HepG2 (cell line): ENCODE results near the gene NADK2. TPM values are rescaled to one million over a fixed set of nuclear protein-coding genes. Genes with fewer than 3 reads are reported as not detected.

Experiments
- ATAC-seq: fragments of 200-7000 bp; cut with Tn5 transposase; 3 replicates; pipeline ENCODE4 v1.9.1; 2020; ENCODE audit warnings: mild to moderate bottlenecking, moderate library complexity
- BruUV-seq: library from RNA; stranded (reverse); fragments of 400-500 nt; replicated peaks from 2 replicates; lab custom pipeline; 2021; lab: Mats Ljungman, UMichigan
- CTCF ChIA-PET: fragments of 300-600 bp; formaldehyde crosslinking; extraction: SDS; loops from one replicate; lab custom pipeline; 2021; ENCODE audit warnings: low total read pairs, inconsistent platforms, low intra/inter-chr PET ratio; lab: Yijun Ruan, JAX
- POLR2A ChIA-PET: fragments of 350-600 bp; sonication (Branson Sonifier 250); formaldehyde crosslinking; loops from one replicate; lab custom pipeline; 2020; ENCODE audit warnings: antibody characterized with exemption, inconsistent platforms; lab: Yijun Ruan, JAX
- DNase-seq: peaks from one replicate; pipeline ENCODE4 v3.0.0-alpha.2; 2015; ENCODE audit warnings: low spot score
- FAIRE-seq: peaks from 3 replicates; lab custom pipeline; 2011; peaks lifted over from hg19 to GRCh38; lab: Jason Lieb, UNC
- H2AFZ ChIP-seq: one replicate; pipeline ENCODE4 v1.6.1; 2011; ENCODE audit warnings: low read length, inconsistent platforms
- H3K27ac ChIP-seq: fragments of 300-600 bp; 3 replicates; pipeline ENCODE4 v1.8.0; 2011; ENCODE audit warnings: mixed run types, mild to moderate bottlenecking, mixed read lengths, low read length, inconsistent platforms; ENCODE audit not compliant: insufficient read depth; ENCODE audit errors: extremely low read length
- H3K27me3 ChIP-seq, 2 experiments: fragments of 200-600 bp in 1 of 2; 2 replicates in 1 of 2; 3 replicates in 1 of 2; pipeline versions ENCODE4 v1.6.0 to v1.8.0; 2011; ENCODE audit warnings: low read length in 2 of 2, mild to moderate bottlenecking in 2 of 2, moderate library complexity in 2 of 2, inconsistent platforms in 1 of 2; ENCODE audit not compliant: insufficient read depth in 2 of 2, control insufficient read depth in 1 of 2
- H3K36me3 ChIP-seq, 2 experiments: fragments of 200-600 bp in 1 of 2; replicated peaks in 1 of 2; 2 replicates in 1 of 2; 3 replicates in 1 of 2; pipeline versions ENCODE4 v1.5.1 to v1.8.0; 2011; ENCODE audit warnings: low read length in 2 of 2, inconsistent platforms in 1 of 2; ENCODE audit not compliant: insufficient read depth in 2 of 2, control insufficient read depth in 1 of 2
- H3K4me1 ChIP-seq: 2 replicates; pipeline ENCODE4 v1.5.1; 2012; ENCODE audit warnings: low read length, inconsistent platforms; ENCODE audit not compliant: insufficient read depth
- H3K4me2 ChIP-seq: 2 replicates; pipeline ENCODE4 v1.6.0; 2011; ENCODE audit warnings: low read depth, low read length, inconsistent platforms
- H3K4me3 ChIP-seq, 3 experiments: fragments of 200-600 bp in 1 of 3; sonication (generic), shearing (Covaris generic) in 1 of 3; replicated peaks in 1 of 3; 2 replicates each; pipeline ENCODE4 v1.5.1; 2011 to 2016; ENCODE audit warnings: low read length in 3 of 3, inconsistent platforms in 2 of 3, low read depth in 2 of 3, mild to moderate bottlenecking in 2 of 3, control low read depth in 1 of 3, mixed read lengths in 1 of 3; ENCODE audit not compliant: insufficient read depth in 1 of 3
- H3K79me2 ChIP-seq: one replicate; pipeline ENCODE4 v1.6.1; 2011; ENCODE audit warnings: low read length, inconsistent platforms; ENCODE audit not compliant: insufficient read depth
- H3K9ac ChIP-seq: 2 replicates; pipeline ENCODE4 v1.6.0; 2011; ENCODE audit warnings: mild to moderate bottlenecking, low read depth, low read length, inconsistent platforms; ENCODE audit not compliant: insufficient read depth
- H3K9me3 ChIP-seq: 2 replicates; pipeline ENCODE4 v1.5.1; 2012; ENCODE audit warnings: mild to moderate bottlenecking, low read length
- H4K20me1 ChIP-seq: 2 replicates; pipeline ENCODE4 v1.6.0; 2011; ENCODE audit warnings: inconsistent platforms, mild to moderate bottlenecking, low read length, moderate library complexity; ENCODE audit not compliant: insufficient read depth
- CREB3 ChIP-seq: sonication (generic); formaldehyde crosslinking; IDR thresholded peaks from 2 replicates; pipeline ENCODE4 v1.5.0; 2020; ENCODE audit warnings: missing genetic modification reagents
- FLYWCH1 ChIP-seq: sonication (generic); formaldehyde crosslinking; IDR thresholded peaks from 2 replicates; pipeline ENCODE4 v1.8.1; 2023; ENCODE audit warnings: mild to moderate bottlenecking, missing genetic modification reagents
- FOXJ3 ChIP-seq: sonication (generic); formaldehyde crosslinking; IDR thresholded peaks from 2 replicates; pipeline ENCODE4 v1.4.0; 2020; ENCODE audit warnings: missing genetic modification reagents, mild to moderate bottlenecking, borderline replicate concordance
- FOXP1 ChIP-seq, 2 experiments: fragments of 450-650 bp in 1 of 2; IDR thresholded peaks; 2 replicates each; pipeline ENCODE4 v1.6.1; 2017 to 2018; ENCODE audit warnings: antibody characterized with exemption in 1 of 2
- GTF2F1 ChIP-seq: fragments of 150-350 bp; IDR thresholded peaks from 2 replicates; pipeline ENCODE4 v1.6.1; 2014; ENCODE audit warnings: low read length
- KMT2B ChIP-seq: IDR thresholded peaks from 2 replicates; pipeline ENCODE4 v1.6.1; 2016; ENCODE audit warnings: missing genetic modification reagents, missing compliant biosample characterization
- MIXL1 ChIP-seq: IDR thresholded peaks from 2 replicates; pipeline ENCODE4 v1.6.1; 2016
- NFIC ChIP-seq: IDR thresholded peaks from 2 replicates; pipeline ENCODE4 v1.6.1; 2012; ENCODE audit warnings: mild to moderate bottlenecking, low read length, inconsistent platforms
- PAX8 ChIP-seq: sonication (generic); formaldehyde crosslinking; IDR thresholded peaks from 2 replicates; pipeline ENCODE4 v1.8.0; 2022; ENCODE audit warnings: mild to moderate bottlenecking, missing genetic modification reagents, borderline replicate concordance
- SAP130 ChIP-seq: IDR thresholded peaks from 2 replicates; pipeline ENCODE4 v1.6.1; 2016; ENCODE audit warnings: low read depth
- TCF12 ChIP-seq, 2 experiments: fragments of 450-650 bp in 1 of 2; sonication (generic) in 1 of 2; formaldehyde crosslinking in 1 of 2; IDR thresholded peaks; 2 replicates each; pipeline versions ENCODE4 v1.6.1 to v1.8.0; 2017 to 2022; ENCODE audit warnings: antibody characterized with exemption in 1 of 2, mild to moderate bottlenecking in 1 of 2, missing genetic modification reagents in 1 of 2, moderate library complexity in 1 of 2
- U2AF1 ChIP-seq: fragments of 200-400 bp; formaldehyde crosslinking; optimal IDR thresholded peaks from 2 replicates; pipeline ENCODE3; 2017; ENCODE audit warnings: mild to moderate bottlenecking, low read depth, low read length
- XBP1 ChIP-seq: sonication (generic); formaldehyde crosslinking; IDR thresholded peaks from 2 replicates; pipeline ENCODE4 v1.5.0; 2020; ENCODE audit warnings: missing genetic modification reagents
- ZMYM3 ChIP-seq: sonication (generic); formaldehyde crosslinking; IDR thresholded peaks from 2 replicates; pipeline ENCODE4 v1.5.1; 2020; ENCODE audit warnings: mild to moderate bottlenecking, missing genetic modification reagents
- ZNF235 ChIP-seq: sonication (generic); formaldehyde crosslinking; IDR thresholded peaks from 2 replicates; pipeline ENCODE4 v1.8.1; 2023; ENCODE audit warnings: mild to moderate bottlenecking, missing genetic modification reagents, borderline replicate concordance
- ZNF280B ChIP-seq: sonication (generic); formaldehyde crosslinking; IDR thresholded peaks from 2 replicates; pipeline ENCODE4 v1.5.0; 2020; ENCODE audit warnings: missing genetic modification reagents, mild to moderate bottlenecking, borderline replicate concordance
- ZNF335 ChIP-seq: sonication (generic); formaldehyde crosslinking; IDR thresholded peaks from 2 replicates; pipeline ENCODE4 v1.4.0; 2020; ENCODE audit warnings: missing genetic modification reagents
- ZNF44 ChIP-seq: sonication (generic); formaldehyde crosslinking; IDR thresholded peaks from 2 replicates; pipeline ENCODE4 v1.5.1; 2020; ENCODE audit warnings: mild to moderate bottlenecking, missing genetic modification reagents
- ZNF484 ChIP-seq: sonication (generic); formaldehyde crosslinking; IDR thresholded peaks from 2 replicates; pipeline ENCODE4 v1.5.1; 2020; ENCODE audit warnings: mild to moderate bottlenecking, low read depth, missing genetic modification reagents, borderline replicate concordance
- ZNF589 ChIP-seq: sonication (generic); formaldehyde crosslinking; conservative IDR thresholded peaks from 2 replicates; pipeline ENCODE4 v1.8.0; 2022; ENCODE audit warnings: mild to moderate bottlenecking, moderate library complexity, missing genetic modification reagents
- ZNF776 ChIP-seq: sonication (generic); formaldehyde crosslinking; IDR thresholded peaks from 2 replicates; pipeline ENCODE4 v1.4.0; 2020; ENCODE audit warnings: mild to moderate bottlenecking, missing genetic modification reagents
- ZSCAN22 ChIP-seq: sonication (generic); formaldehyde crosslinking; IDR thresholded peaks from 2 replicates; pipeline ENCODE4 v1.4.0; 2020; ENCODE audit warnings: mild to moderate bottlenecking, missing genetic modification reagents
- WGBS: methylation state at CpG from one replicate; pipeline ENCODE4 v1.1.6; 2017; ENCODE audit warnings: low lambda C conversion rate; 5-methylcytosine and 5-hydroxymethylcytosine counted together
- in situ Hi-C: cut with HindIII; loops from 2 replicates; pipeline ENCODE4 v1.10.0; 2017; ENCODE audit warnings: low pct_unique_long_range_greater_than_20kb; ENCODE audit not compliant: extremely low pct_ligation_motif_present
- intact Hi-C: fragments of 100-400 bp; cut with micrococcal nuclease; formaldehyde crosslinking; loops from one replicate; pipeline ENCODE4 v1.10.0; 2022; ENCODE audit not compliant: unreplicated experiment
- polyA plus RNA-seq, 8 experiments: library from polyadenylated mRNA; depleted of rRNA in 3 of 8; stranded (reverse) in 7 of 8; unstranded in 1 of 8; fragments of >200 nt; fragmentation: Illumina TruSeq in 4 of 8; extraction: Trizol in 4 of 8; gene quantifications; 2 replicates each; pipeline versions ENCODE4 v1.2.1 to v1.2.3, GENCODE V29; 2011 to 2016; ENCODE audit warnings: low read depth in 4 of 8, missing spikeins in 1 of 8, mixed read lengths in 1 of 8; ENCODE audit not compliant: insufficient read depth in 1 of 8
- total RNA-seq, 5 experiments: library from RNA; depleted of rRNA; stranded (reverse); fragments of >200 nt; fragmentation: Illumina TruSeq; extraction: Trizol; gene quantifications; 2 replicates each; pipeline ENCODE4 v1.2.3, GENCODE V29; 2016; ENCODE audit warnings: low read depth in 1 of 5

NADK2 gene
- total and polyA plus RNA-seq, 2 of the 13 experiments (the other 11 are each of a cell fraction or from before 2014, with no cell fraction given) = 13.9 to 71.4 TPM

DNA sequence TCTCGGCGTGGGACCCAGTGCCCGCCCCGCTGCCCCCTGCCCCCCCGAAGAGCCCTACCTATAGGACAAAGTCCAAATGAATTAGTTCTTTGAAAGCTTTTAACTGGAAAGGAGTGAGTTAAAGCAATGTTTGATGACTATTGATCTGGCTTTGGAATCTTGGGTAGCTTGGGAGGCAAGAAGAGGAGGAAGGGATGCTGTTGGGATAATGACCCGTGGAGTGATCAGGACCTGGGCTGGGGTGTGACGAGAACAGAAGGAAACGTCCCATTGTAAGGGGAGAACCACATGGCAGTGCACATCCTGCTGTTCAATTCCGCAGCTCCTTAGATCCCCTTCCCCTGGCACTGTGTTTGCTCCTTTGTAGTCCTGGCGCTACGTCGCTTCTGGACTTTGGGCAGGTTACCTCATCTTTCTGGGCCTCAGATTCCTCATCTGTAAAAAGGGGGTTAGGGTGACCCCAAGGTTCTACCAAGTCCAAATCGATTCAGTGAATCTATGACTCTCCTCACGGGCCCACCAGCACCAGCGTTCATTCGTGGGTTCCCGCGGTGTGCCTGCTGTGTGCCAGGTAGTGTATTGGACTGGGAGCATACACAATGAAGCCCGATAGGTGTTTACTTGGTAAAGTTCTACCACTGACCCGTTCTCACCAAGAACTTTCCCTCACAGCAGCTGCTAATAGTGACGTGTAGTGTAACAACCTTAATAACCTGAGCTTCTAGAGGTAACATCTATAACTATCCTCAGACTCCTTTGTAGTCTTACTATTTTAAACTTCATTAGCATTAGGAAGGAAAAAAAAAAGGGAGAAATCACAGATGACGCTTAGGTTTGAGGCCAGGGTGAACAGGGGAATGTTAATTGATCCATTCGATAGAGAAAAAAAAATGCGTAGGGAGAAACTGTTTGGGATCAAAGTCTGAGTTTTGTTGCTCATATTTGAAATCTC is 1.1 kb upstream of the NADK2 start:
- FAIRE-seq = no peak
- POLR2A ChIA-PET = interaction anchor here (0.7 to 5.3 kb wide), 15 partner anchors 9 to 964 kb away, joined by 3 to 68 read pairs (median 5); partner anchors contain the start of genes LMBRD2 and SKP2
- H3K4me1 ChIP-seq = peaks cover 41% of the 10 kb centered on the region
- CTCF ChIA-PET = no interaction called here
- peak; percentile 0; the same call in 2 of the 3 replicates for ATAC-seq
- H2AFZ ChIP-seq = no peak overlapping the region
- no peaks in the 10 kb centered on the region for H3K36me3 ChIP-seq
- H3K27ac ChIP-seq = peak overlapping the region; percentile 95
- in situ Hi-C loops (no loop called here), intact Hi-C loops (loop anchor here (1.0 to 2.0 kb wide), 3 partner anchors 15 to 90 kb away; partner anchors contain the start of gene SKP2)
- peak overlapping the region; percentile 49 to 88 (median 57); a peak in 5 of 6 replicates for H3K4me3 ChIP-seq
- WGBS = 51% methylated on average over 22 of the region's 24 CpGs
- H4K20me1 ChIP-seq = no peaks in the 10 kb centered on the region
- H3K79me2 ChIP-seq = peaks cover 26% of the 10 kb centered on the region
- peak overlapping the region; percentile 98 for H3K9ac ChIP-seq
- no peaks in the 10 kb centered on the region for H3K9me3 ChIP-seq
- peak; percentile 19 for DNase-seq
- H3K4me2 ChIP-seq = peak overlapping the region; percentile 80
- H3K27me3 ChIP-seq = no peaks in the 10 kb centered on the region
- TSS peak; percentile 71 for BruUV-seq
- 0 out of 2 replicates have a peak, but pooled peaks have one; percentile 25 for TF ChIP-seq GTF2F1
- TF ChIP-seq SAP130 (CRISPR knock-in tag) = no peak
- TF ChIP-seq ZNF589 (CRISPR knock-in tag) = 0 out of 2 replicates have a peak, but pooled peaks have one; percentile 20
- no peak for TF ChIP-seq ZSCAN22 (CRISPR knock-in tag)
- no peak for TF ChIP-seq ZNF280B (CRISPR knock-in tag)
- no peak for TF ChIP-seq ZNF335 (CRISPR knock-in tag)
- TF ChIP-seq NFIC = peak; percentile 46; the same call in 1 of the 2 replicates
- no peak for TF ChIP-seq FOXJ3
- no peak for TF ChIP-seq ZNF776 (CRISPR knock-in tag)
- TF ChIP-seq TCF12 (IDR thresholded peaks at IDR 0.05) = no peak
- no peak for TF ChIP-seq TCF12 (CRISPR knock-in tag; IDR thresholded peaks at IDR 0.05)
- TF ChIP-seq XBP1 = no peak
- no peak for TF ChIP-seq MIXL1 (CRISPR knock-in tag)
- TF ChIP-seq U2AF1 = no peak
- TF ChIP-seq KMT2B = no peak
- TF ChIP-seq ZNF484 (CRISPR knock-in tag) = 0 out of 2 replicates have a peak, but pooled peaks have one; percentile 8
- no peak for TF ChIP-seq FOXP1 (IDR thresholded peaks at IDR 0.05)
- no peak for TF ChIP-seq FOXP1 (CRISPR knock-in tag; IDR thresholded peaks at IDR 0.05)
- no peak for TF ChIP-seq FLYWCH1 (CRISPR knock-in tag)
- TF ChIP-seq ZMYM3 (CRISPR knock-in tag) = no peak
- no peak for TF ChIP-seq CREB3
- TF ChIP-seq ZNF235 (CRISPR knock-in tag) = no peak
- 0 out of 2 replicates have a peak, but pooled peaks have one; percentile 17 for TF ChIP-seq ZNF44 (CRISPR knock-in tag)
- TF ChIP-seq PAX8 = no peak
